ENCODE data around the gene WNT11. TPM values are rescaled to one million over a fixed set of nuclear protein-coding genes. Genes with fewer than 3 reads are reported as not detected.

The WNT11 gene
- total RNA-seq, 4 donors from 2014 or later, result 20.4 to 137 (median 39.1) TPM

DNA sequence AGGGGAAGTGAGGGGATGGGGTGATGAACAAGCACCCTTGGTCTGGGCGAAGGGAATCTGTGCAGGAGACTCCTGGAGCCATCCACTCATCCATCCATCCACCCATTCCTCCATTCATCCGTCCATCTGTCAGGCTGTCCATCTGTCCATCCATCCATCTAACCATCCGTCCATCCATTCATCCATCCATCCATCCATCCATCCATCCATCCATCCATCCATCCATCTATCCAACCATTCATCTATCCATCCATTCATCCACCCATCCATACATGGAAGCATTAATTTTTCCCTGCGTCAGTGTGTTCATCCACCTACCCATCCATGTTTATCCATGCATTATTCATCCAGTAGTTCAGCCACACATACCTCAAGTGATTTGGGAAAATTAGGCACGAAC is 32.0 kb downstream of the WNT11 start:
- TF ChIP-seq, protein P1, sequence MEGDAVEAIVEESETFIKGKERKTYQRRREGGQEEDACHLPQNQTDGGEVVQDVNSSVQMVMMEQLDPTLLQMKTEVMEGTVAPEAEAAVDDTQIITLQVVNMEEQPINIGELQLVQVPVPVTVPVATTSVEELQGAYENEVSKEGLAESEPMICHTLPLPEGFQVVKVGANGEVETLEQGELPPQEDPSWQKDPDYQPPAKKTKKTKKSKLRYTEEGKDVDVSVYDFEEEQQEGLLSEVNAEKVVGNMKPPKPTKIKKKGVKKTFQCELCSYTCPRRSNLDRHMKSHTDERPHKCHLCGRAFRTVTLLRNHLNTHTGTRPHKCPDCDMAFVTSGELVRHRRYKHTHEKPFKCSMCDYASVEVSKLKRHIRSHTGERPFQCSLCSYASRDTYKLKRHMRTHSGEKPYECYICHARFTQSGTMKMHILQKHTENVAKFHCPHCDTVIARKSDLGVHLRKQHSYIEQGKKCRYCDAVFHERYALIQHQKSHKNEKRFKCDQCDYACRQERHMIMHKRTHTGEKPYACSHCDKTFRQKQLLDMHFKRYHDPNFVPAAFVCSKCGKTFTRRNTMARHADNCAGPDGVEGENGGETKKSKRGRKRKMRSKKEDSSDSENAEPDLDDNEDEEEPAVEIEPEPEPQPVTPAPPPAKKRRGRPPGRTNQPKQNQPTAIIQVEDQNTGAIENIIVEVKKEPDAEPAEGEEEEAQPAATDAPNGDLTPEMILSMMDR (IDR thresholded peaks at IDR 0.05), result no peak
- ATAC-seq (ENCODE audit: low FRiP score), result no peak
- no peak for DNase-seq (ENCODE audit: low spot score)

- no peak for ATAC-seq (ENCODE audit: low FRiP score)
- TF ChIP-seq, protein P1 (IDR thresholded peaks at IDR 0.05), result no peak
- DNase-seq (ENCODE audit: low spot score), result no peak
Measured at GRCh38 chr11:76173663-76174062, 32.6 kb downstream of the WNT11 start.

GRCh38 chr11:76172583-76172982 is 33.7 kb downstream of the WNT11 start:
- TF ChIP-seq, protein P1 (IDR thresholded peaks at IDR 0.05), result no peak
- ATAC-seq (ENCODE audit: low FRiP score) (no peak), DNase-seq (ENCODE audit: low spot score) (no peak)

DNA sequence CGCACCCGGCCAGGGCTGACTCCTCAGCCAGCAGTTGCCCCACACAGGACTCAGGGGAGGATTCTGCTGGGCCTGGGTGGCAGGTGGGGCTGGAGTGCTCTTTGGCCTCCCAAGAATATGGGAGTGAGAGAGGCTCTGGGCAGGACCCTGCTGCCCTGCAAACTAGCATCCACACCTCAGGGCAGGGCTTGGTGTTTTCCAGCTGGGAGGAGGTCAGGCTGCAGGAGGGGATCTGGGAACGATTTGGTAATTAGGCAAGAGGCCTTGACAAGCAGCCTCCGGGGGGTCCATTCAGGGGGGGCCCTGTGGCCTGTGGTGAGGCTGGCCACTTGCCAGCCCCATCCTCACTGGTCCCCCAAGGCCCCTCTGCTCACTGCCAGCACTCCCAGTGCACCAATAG is 35.8 kb downstream of the WNT11 start:
- no peak for DNase-seq (ENCODE audit: low spot score)
- ATAC-seq (ENCODE audit: low FRiP score), result no peak
- TF ChIP-seq, protein P1 (IDR thresholded peaks at IDR 0.05), result no peak

GRCh38 chr11:76169473-76169896 is 36.8 kb downstream of the WNT11 start:
- TF ChIP-seq, protein P1 (IDR thresholded peaks at IDR 0.05), result no peak
- no peak for ATAC-seq (ENCODE audit: low FRiP score)
- no peak for DNase-seq (ENCODE audit: low spot score)

DNA sequence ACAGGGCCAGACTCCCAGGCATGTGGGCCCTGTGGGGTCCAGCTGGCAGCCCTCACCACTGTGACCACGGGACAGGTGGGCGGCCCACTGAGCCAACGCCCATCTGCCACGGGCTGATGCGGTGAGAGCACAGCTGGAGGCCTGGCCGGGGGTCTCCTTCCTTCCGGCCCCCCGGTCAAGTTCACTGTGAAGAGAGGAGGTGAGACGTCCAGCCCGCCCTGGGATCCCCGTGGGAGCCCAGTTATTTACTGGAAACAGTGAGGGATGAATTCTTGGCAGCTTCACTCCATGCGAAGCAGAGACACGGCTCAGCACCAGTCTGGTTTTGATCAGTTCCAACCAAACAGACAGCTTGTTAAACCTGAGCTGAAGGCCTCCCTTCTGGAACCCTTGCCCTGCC is 38.7 kb downstream of the WNT11 start:
- TF ChIP-seq, protein P1 (IDR thresholded peaks at IDR 0.05), result no peak
- DNase-seq (ENCODE audit: low spot score) (no peak), ATAC-seq (ENCODE audit: low FRiP score) (no peak)

DNA sequence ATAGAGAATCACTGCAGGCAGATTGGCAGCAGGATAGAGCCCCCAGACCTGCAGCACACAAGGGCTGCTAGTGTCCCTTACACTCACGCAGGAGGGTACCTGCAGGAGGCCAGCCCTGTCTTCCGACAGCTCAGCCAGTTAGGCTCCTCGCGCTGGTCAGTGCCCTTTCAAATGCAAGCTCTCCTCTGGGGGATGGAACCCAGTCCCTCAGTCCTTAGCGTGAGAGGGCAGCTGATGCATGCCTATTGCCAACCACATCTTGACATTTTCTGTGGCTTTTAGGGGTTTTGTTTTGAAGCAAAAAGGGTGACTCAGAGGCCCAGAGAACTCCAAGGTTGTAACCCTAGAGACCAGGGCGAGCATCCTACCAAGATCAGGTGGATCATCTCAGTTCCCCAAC is 40.0 kb downstream of the WNT11 start:
- ATAC-seq (ENCODE audit: low FRiP score) (no peak), DNase-seq (ENCODE audit: low spot score) (no peak)
- TF ChIP-seq, protein P1 (IDR thresholded peaks at IDR 0.05), result no peak

Measured in omental fat pad (tissue), 4 donors.